HG03439 (cell line): ENCODE data around the gene PIAS4.
A peak's percentile ranks its signal among the peaks of the same experiment; 100 is the strongest.
"Not testable (repeated sequence)": the region's sequence is repeated elsewhere in the genome, so short reads cannot be mapped to it uniquely, and the experiment has no call there.

Experiments
- ATAC-seq: cut with Tn5 transposase; IDR thresholded peaks from one replicate; pipeline ENCODE4 v1.9.1; 2021; ENCODE audit warnings: mild to moderate bottlenecking, moderate library complexity; ENCODE audit not compliant: unreplicated experiment

PIAS4 gene

DNA sequence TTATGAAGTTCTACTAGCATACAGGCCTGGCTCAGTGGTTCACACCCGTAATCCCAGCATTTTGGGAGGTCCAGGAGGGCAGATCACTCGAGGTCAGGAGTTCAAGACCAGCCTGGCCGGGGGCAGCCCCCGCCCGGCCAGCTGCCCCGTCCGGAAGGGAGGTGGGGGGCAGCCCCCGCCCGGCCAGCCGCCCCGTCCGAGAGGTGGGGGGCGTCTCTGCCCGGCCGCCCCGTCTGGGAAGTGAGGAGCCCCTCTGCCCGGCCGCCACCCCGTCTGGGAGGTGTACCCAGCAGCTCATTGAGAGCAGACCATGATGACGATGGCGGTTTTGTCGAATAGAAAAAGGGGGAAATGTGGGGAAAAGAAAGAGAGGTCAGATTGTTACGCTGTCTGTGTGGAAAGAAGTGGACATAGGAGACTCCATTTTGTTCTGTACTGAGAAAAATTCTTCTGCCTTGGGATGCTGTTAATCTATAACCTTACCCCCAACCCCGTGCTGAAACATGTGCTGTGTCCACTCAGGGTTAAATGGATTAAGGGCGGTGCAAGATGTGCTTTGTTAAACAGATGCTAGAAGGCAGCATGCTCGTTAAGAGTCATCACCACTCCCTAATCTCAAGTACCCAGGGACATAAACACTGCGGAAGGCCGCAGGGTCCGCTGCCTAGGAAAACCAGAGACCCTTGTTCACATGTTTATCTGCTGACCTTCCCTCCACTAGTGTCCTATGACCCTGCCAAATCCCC is 8.7 kb upstream of the PIAS4 start:
- ATAC-seq: not testable (repeated sequence)

DNA sequence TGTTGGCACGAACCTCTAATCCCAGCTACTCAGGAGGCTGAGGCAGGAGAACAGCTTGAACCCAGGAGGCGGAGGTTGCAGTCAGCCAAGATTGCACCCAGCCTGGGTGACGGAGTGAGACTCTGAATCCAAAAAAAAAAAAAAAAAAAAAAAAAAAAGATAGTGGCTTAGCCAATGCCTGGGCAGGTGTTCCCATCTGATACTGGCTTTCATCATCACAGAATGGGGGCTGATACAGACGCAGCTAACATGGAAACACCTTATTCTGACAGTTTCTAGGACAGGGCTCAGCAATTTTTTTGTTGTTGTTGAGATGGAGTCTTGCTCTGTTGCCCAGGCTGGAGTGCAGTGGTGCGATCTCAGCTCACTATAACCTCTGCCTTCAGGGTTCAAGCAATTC is 6.7 kb upstream of the PIAS4 start:
- not testable (repeated sequence) for ATAC-seq

DNA sequence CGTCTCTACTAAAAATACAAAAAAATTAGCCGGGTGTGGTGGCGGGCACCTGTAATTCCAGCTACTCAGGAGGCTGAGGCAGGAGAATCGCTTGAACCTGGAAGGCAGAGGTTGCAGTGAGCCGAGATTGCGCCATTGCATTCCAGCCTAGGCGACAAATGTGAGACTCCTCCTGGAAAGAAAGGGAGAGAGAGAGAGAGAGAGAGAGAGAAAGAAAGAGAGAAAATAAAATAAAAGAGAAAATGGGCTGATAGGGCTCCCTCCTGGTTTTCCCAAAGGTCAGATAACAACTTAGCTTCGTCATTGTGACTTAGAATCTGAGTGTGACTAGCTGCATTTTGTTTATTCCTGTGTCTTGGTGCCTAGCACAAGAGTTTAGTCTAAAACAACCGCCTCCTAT is 2.1 kb upstream of the PIAS4 start:
- ATAC-seq: not testable (repeated sequence)

DNA sequence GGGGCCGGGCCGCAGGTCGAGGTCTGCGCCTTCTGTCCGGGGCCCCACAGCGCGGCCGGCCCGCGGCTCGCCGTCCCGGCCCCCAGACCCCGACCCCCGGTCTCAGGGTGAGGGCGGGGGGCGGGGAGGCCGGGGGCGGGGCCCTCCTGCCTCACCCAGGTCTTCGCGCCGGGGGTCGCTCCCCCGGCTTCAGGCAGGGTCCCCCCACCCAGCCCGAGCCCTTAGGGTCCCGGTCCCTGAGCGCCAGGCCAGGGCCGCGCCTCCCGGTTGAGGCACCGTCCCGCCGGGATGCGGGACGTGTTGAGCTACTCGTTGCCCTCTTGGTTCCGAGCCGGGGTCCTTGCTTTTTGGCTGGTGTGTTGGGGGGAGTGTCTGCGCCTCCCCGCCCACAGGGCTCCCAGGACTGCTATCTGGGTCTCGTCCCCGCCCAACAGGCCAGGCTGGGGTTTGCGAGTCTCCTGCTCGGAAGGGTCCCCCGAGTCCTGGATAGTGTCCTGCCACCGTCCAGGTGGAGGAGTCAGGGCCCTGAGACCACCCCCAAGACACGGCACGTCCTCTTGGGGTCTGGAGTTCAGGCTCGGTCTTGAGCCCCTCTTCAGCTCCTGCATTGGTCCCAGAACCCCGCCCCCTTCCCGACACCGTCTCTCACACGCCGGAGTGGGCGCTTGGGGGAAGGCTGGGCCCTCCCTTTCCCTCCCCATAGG is 452 bp downstream of the PIAS4 start:
- peak; percentile 6 for ATAC-seq

DNA sequence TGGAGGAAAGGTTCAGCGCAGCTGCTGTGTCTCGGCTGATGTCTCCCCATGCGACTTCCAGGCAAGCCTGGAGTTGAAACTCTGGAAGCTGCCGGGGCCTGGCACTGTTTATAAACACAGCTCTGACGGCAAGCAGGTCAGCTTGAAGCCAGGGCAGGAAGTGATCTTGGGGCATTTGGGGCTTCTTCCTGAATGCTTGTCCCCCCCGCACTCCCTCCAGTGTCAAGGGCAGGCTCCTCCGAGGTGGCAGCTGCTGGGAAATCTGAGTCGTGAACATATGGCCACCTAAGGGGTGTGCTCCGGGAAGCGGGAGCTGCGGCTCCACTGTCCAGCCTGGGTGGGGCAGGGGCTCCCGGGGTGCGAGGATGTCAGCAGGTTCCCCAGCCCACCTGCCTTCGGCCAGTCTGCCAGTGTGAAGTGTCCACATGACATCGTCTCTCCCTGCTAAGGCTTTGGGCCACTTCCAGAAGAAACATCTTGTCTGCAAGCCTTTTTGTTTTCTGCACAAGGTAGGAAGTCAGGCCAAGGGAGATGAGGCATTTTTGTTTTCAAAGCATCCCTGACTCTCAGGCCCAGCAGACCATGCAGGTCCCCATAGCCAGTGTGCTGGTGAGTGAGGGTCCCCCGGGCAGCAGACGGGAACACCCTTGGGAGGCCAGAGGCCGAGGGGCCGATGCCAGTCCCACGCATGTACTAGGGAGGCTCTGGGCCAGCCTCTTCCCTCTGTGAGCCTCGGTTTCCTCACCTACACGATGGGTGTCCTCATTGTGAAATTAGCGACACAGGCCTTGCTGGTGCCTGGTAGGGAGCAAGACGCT is 2.7 kb downstream of the PIAS4 start:
- no peak for ATAC-seq

DNA sequence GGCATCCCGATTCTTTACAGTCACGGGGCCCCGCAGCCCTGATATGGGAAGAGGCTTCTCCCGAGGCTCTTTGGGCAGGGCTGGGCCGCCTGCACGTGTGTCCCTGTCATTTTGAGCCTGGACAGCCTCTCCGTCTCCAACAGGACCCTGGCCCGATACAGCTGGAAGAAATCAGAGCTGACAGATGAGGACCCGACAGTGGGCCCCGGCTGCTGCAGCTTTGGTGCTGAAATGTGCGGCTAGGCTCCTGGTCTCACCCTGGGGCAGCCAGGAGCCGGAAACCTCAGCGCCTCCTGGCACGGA is 3.2 kb downstream of the PIAS4 start:
- no peak for ATAC-seq

DNA sequence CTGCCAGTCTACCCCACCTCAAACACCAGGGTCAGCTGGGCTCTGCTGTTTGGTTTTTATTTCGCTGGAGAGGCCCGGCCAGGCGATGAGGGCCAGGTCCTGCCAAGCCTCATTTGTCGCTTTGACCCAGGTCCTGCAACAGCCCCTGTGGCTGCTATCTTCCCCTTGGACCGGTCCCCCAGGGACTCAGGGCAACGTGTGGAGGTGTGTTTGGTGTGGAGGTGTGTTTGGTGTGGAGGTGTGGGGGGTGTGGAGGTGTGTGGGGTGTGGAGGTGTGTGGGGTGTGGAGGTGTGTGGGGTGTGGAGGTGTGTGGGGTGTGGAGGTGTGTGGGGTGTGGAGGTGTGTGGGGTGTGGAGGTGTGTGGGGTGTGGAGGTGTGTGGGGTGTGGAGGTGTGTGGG is 3.9 kb downstream of the PIAS4 start:
- not testable (repeated sequence) for ATAC-seq

DNA sequence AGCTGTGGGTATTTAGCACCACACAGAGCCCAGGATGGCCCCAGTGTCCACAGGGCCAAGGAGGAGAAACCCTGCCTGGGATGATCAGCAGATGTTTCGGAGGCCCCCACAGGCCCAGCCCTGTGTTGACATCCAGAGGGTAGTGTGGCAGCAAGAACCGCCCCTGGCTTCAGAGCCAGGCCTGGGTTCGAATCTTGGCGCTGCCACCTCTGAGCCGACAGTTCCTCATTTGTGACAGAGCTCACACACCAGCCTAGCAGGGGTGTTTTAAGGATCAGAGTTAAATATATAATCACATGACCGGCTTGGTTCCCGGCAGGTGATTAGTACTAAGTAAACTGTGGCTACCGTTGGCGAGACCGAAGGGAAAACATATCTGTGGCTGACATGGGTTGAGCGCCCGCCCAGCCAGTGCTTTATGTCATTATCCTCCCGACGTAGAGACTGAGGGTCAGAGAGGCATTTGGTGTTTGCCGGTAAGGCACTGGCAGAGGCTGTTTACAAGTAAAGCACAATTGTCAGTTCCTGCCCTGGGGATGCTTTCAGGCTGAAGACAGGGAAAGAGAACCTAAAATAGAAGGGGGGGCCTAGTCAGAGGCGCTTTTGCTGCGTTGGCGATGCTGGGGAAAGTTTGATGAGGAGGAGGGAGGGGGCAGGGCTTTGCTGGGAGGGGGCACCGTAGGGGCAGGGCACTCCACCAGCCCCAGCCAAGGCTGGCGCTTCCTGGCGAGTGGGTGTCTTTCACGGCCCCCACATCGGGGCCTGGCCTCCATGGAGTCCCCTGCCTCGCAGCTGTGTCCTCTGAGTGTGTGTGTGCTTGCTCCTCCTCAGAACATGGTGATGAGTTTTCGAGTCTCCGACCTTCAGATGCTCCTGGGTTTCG is 4.8 kb downstream of the PIAS4 start:
- no peak for ATAC-seq

DNA sequence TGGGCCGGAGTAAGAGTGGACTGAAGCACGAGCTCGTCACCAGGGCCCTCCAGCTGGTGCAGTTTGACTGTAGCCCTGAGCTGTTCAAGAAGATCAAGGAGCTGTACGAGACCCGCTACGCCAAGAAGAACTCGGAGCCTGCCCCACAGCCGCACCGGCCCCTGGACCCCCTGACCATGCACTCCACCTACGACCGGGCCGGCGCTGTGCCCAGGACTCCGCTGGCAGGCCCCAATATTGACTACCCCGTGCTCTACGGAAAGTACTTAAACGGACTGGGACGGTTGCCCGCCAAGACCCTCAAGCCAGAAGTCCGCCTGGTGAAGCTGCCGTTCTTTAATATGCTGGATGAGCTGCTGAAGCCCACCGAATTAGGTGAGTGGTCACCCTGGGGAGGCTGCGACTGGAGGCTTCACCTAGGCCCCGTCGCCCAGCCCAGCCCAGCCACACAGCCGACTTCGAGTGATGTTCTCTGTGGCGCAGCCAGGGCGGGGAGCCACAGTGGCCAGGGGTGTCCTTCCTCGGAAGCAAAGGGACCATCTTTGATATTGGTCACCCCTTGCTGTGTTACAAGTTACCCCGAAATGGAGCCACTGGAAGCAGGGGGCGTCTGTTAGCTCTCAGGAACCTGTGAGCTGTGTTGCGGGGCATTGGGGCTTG is 5.6 kb downstream of the PIAS4 start:
- ATAC-seq: no peak

DNA sequence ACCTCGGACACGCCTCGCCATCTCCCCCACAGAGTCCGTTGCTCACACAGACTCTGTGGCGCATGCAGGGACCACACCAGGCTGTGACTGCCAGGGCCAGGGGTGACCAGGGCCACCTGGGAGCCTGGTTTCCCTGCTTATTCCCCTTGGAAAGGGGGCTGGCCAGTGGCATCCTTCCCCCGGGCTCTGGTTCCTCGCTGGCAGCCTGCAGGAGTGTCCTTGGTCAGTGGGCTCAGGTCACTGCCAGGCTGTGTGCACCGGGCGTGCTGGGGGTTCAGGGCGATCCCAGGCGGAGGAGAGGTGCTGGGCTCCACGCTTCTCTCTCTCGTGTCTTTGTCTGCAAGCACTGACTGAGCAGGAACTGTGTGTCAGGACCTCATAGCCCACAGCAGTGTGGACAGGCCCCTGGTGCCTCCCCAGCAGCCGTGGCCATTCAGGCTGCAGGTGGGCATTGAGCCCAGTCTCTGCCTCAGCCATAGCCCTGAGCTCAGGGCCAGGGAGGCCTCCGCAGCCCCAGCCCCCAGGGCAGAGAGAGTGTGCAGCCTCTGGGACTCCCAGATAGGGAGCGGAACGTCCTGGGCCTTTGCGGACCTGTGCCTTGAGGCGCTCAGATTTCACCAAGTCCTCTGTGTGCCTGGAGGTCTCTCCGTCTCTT is 6.5 kb downstream of the PIAS4 start:
- no peak for ATAC-seq

DNA sequence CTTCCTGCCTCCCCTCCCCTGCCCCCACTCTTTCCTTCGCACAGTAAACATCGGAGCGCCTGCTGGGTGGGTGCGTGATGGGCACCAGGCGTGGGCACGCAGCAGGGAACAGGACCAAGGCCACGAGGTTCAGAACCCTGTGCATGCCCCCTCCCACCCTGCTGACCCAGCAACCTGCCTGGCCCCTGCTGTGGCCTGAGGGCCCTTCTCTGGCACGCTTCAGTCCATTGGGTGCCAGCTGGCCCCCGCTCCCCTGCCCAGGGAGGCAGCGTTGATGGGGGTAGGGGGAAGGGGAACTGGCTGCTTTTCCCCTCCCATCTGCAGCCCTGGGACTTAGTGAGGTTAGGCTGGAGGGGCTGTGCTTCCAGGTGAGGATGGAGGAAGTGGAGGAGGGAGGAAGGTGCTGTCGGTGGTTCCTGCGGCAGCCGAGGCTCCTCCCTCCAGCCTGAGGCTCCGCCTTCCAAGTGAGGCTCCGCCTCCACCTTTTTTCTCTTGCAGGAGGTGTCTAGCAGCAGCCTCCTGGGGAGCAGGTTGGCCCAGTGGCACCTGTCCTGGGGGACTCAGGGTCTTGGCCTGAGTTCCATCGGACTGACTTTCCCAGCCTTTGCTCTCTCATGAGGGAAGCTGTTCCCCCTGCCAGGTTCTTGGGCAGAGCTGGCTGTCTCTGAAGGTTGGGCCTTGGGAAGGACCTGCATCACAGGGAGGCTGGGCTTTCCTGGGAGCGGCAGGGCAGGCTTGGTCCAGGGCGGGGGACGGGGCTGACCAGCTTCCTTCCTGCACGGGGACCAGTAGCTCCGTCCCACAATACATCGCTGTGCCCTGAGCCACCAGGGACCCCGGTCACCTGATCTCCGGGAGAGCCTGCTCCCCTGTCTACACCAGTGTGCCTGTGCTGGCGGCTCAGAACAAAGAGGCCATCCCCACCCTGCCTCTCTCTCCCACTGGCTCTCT is 7.3 kb downstream of the PIAS4 start:
- ATAC-seq: no peak

DNA sequence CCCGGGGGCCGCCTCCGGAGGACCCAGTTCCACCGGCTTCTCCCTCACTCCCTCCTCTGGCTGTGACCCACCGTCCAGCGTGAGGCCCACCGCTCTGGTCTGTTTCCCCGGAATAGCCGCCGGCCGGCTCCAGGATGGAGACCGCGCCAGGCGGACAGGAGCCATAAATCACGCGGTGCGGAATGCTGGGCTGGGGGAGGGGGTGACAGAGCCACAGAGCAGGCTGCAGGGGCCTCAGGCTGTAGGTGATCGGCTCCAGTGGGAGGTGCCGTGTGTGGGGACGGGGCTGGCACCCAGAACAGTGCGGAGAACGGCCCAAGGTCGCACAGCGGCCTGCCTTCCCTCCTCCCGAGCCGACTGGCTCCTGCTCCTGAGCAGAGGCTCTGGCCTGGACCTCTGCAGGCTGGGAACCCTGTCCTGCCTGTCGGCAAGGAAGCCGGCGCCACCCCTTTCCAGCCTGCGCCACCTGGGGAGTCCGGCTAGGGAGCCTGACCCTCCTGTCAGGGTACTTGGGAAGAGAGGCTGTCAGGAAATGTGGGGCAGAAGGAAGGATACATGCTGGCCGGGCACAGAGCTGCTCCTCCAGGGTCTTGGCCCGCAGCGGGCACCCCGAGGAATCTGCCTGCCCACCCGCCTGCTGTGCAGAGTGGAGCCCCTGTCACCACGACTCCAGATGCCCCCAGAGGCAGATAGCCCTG is 8.3 kb downstream of the PIAS4 start:
- no peak for ATAC-seq

DNA sequence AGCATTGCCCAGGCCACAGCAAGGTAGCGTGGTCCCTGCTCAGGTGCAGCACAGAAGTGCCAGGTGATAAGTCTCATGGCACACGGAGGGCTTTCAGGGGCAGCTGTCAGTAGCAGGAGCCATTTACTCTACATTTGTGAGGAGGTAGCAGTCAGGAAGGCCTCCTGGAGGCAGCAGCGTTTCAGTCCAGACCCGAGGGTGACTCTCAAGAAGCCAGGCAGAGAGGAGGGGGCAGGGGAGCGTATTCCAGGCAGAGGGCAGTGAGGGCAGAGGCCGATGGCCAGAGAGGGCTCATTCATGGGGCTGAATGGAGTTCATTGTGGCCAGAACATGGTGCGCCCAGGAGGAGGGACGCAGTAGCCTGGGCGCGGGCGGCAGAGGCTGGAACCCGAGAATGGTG is 8.9 kb downstream of the PIAS4 start:
- ATAC-seq: no peak

DNA sequence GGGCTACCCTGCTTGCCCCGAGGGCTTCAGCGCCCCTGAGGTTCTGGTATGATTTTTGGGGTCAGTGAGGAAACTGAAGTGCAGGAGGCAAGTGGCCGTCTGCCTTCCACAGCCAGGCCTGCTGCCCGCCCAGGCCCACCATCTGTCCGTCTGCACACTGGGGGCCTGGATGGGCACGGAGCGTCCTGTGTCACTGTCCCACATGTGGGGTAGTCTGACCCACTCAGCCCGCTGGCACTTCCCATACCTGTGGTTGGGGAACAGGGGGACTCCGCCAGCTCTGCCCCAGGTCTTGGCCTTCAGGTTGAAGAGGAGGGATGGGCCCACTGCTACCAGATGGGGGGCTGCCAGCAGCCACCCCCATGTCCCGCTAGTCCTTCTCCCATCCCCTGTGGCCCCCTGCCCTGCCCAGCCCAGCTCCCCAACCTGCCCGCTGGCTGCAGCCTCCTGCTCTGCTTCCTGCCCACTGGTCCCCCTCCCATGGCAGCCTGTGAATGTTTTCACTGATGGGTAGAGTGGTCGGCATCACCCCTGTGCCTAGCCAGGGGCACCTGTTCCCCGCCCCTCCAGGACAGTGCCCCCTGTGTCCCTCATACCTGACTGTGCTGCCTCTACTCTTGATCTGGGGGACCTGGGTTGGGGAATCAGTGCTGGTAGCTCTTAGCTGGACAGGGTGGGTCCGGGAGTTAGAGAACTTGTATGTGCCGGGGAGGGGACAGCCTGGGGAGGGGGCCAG is 9.5 kb downstream of the PIAS4 start:
- ATAC-seq: no peak

DNA sequence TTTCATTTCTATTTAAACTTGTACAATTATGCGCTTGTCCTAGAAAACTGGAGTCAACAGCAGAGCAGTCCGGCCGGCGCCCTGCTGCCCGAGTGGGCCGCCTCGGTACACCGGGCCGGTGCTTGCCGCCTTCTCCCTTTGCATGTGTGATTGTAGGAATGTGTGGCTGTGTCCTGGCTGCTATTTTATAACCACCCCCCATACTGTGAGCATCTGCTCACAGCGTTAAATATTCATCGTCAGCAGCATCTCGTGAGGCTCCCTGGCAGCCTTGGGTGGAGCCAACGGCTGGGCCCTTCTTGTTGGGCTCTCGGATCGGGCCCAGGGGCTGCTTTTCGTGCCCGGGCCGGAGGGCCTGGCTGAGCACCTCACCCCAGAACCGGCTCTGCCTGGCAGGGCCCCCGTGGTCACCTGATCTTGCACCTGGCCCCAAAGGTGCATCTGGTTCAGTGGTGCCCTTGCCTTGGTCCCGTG is 10.6 kb downstream of the PIAS4 start:
- ATAC-seq: no peak

DNA sequence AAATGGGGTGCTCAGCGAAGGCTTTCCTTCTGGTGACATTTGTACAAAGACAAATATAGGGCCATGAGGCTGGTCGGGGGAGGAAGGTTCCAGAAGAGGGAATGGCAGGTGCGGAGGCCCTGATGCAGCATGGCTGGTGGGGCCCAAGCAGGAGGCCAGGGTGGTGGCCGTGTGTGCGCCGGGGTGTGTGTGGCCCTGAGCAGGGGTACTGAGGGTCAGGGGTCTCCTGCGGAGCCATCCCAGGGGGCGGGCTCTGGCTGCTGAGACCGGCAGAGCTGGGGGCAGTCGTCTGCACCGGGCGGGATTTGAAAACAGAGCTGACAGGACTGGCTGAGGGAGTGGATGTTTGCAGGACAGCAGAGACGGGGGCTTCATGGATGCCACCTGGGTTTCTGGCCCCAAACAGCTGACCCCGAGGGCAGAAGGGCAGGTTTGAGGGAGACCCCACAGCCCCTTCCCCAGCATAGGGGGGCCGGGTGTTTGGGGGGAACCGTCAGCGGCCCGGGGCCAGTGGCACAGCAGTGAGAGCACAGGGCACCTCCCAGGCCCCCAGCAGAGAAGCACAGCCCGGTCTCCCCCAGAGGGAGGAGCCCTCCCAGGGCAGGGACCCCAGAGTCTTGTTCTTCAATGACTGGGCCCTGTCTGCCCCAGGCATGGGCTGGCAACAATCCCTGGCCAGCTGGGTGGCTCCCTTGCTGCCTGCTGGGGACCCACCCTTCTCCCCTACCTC is 11.4 kb downstream of the PIAS4 start:
- no peak for ATAC-seq

DNA sequence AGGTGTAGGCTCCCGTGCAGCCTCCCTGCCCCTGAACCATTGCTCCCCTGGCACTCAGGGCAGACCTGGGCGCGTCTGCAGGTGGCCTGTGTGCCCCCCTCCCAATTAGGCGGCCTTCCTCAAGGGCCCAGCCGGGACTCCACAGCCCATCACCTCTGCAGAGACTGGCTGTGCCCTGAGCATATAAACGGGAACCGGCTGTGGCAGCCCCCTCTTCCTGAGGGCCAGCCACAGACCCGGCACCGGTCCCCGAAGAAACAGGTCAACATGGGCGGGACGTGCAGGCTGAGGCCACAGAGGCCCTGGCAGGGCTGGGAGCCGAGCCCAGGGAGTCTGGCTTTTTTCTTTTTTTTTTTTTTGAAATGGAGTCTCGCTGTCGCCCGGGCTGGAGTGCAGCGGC is 12.0 kb downstream of the PIAS4 start:
- ATAC-seq: no peak
